ENCODE results near the gene TARS2.
A peak's percentile ranks its signal among the peaks of the same experiment; 100 is the strongest.

TARS2 gene

GRCh38 chr1:150508982-150509381, 21.8 kb downstream of the TARS2 start:
- no peak for DNase-seq

DNA sequence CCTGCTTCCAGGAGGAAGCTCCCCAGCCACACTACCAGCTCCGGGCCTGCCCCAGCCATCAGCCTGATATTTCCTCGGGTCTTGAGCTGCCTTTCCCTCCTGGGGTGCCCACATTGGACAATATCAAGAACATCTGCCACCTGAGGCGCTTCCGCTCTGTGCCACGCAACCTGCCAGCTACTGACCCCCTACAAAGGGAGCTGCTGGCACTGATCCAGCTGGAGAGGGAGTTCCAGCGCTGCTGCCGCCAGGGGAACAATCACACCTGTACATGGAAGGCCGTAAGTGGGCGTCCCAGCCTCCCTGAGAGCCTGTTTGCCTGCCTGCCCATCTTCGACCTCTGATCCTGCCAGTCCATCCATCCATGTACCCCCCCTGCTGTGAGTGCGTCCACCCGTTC, 24.3 kb downstream of the TARS2 start:
- DNase-seq = no peak

DNA sequence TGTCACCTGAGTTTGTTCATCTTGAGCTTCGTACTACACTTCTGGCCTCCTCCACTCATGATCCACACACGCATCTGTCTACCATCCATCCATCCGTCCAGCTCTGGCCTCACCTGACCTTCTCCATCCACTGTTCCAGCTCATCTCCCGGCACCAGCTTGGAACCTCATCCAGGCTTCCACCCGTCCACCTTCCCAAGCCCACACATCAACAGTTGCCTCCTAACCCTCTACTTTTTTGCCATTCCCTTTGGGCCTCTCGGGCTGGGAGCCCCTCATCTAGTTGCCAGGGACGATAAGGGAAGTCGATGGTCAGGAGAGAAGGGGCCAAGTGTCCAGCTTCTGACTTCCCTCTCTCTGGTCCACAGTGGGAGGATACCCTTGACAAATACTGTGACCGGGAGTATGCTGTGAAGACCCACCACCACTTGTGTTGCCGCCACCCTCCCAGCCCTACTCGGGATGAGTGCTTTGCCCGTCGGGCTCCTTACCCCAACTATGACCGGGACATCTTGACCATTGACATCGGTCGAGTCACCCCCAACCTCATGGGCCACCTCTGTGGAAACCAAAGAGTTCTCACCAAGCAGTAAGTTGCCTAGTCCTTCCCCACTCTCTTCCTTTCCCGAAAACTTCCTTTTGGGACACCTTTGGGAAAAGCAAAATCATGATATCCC, 24.9 kb downstream of the TARS2 start:
- no peak for DNase-seq

DNA sequence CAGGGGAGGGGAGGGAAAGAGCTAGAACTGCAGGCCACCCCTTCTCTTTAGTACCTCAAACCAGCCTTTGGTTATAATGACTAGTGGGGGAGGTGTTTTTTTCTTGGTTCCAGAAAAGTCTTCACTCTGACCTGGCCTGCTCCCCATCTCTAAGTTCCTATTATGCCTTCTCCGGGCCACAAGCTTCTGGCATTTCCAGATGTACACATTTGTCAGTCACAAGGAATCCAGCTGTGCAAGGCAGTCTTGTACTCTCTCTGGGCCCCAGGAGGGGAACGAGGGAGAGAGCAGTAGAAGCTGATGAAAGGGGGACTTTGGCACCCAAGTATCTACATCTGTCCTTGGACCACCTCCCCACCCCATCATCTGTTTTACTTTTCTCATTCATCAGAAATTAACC, 25.6 kb downstream of the TARS2 start:
- no peak for DNase-seq

GRCh38 chr1:150513351-150513791, 26.2 kb downstream of the TARS2 start:
- DNase-seq = no peak

DNA sequence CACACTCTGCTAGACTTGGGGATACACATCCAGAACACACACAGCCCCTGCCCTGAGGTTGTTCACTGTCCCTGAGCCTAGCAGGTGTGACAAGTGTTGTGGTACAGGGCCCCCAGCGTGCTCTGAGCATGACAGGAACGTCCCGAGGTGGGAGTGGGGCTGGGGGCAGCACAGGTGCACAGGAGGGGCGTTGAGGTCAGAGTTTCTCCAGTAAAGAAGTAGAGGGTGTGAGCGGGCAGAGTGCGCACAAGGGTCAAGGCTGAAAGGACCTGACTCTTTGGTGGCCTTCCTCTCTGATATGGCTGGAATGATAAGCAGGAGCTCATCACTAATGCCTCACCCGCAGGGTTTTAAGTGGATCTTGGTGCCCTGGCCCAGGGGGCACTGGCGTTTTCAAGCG, 27.0 kb downstream of the TARS2 start:
- no peak for DNase-seq

- DNase-seq = no peak
These were observed 27.7 kb downstream of the TARS2 start for GRCh38 chr1:150514913-150515327.

- peak; percentile 87 for DNase-seq
These were observed 28.3 kb downstream of the TARS2 start, which contains the start of gene FALEC for GRCh38 chr1:150515328-150516049. Gene FALEC (plus strand): TSS chr1:150515752.

GRCh38 chr1:150516050-150516591, 28.9 kb downstream of the TARS2 start:
- DNase-seq = no peak

- no peak for DNase-seq
These were observed 29.4 kb downstream of the TARS2 start for GRCh38 chr1:150516616-150517015.

GRCh38 chr1:150521196-150521968, 34.2 kb downstream of the TARS2 start:
- DNase-seq = no peak

GRCh38 chr1:150525348-150525747, 38.1 kb downstream of the TARS2 start:
- no peak for DNase-seq

DNA sequence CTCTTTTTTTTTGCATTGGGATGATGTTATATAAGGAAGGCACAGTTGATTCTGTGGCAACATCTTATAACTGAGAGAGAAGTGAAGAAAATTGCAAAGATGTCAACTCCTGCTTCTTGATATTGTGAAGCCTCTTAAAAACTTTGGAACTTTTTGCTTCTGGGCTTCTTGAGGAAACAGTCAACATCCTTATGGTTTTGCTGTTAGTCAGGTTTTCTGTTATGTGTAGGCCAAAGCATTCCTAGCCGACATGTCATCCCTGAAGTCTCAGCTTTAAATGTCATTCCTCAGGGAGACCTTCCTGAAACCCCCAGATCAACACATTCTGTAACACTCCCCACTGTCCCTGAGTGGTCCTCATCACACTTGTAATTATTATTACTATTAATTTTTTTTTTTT, 41.0 kb downstream of the TARS2 start:
- DNase-seq = no peak

- no peak for DNase-seq
These were observed 41.8 kb downstream of the TARS2 start for GRCh38 chr1:150529017-150529416.

GRCh38 chr1:150530491-150531159, 43.4 kb downstream of the TARS2 start:
- DNase-seq = no peak

GRCh38 chr1:150532860-150533259, 45.6 kb downstream of the TARS2 start:
- DNase-seq = no peak

- no peak for DNase-seq
These were observed 46.8 kb downstream of the TARS2 start for GRCh38 chr1:150534002-150534401.

DNA sequence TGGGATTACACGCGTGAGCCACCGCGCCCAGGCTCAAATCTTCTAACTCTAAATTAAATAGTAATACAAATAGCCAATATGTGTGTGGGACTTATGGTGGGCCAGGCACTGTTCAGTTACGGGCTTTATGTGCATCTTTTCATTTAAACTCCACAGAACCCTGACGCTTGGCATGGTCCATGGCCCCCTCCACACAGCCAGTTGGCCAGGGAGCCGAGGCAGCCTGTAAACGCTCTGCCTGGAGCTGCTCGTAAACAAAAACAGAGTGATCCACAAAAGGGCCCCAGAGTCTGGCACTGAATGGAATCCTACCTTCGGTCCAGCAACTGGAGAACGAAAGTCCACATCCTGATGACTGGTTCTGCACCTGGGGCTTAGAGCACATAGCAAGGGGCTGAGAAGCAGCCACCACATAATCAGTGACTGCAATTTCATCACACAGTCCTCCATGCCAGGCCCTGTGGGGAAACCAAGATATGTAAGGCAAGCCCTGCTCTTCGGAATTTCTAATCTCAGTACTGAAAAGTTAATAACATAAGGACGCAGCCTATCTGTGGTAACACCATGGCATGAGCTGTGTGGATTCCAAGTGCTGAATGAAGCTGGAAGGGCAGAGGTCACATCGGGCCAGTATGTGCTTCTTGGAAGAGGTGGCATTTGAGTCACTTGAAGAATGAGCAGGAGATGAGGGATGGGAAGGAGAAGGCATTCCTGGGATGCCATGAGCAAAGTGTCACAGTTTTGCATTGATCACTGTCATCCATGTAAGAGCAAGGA, 48.5 kb downstream of the TARS2 start:
- DNase-seq = no peak

- no peak for DNase-seq
These were observed 49.9 kb downstream of the TARS2 start for GRCh38 chr1:150536836-150537731.

DNA sequence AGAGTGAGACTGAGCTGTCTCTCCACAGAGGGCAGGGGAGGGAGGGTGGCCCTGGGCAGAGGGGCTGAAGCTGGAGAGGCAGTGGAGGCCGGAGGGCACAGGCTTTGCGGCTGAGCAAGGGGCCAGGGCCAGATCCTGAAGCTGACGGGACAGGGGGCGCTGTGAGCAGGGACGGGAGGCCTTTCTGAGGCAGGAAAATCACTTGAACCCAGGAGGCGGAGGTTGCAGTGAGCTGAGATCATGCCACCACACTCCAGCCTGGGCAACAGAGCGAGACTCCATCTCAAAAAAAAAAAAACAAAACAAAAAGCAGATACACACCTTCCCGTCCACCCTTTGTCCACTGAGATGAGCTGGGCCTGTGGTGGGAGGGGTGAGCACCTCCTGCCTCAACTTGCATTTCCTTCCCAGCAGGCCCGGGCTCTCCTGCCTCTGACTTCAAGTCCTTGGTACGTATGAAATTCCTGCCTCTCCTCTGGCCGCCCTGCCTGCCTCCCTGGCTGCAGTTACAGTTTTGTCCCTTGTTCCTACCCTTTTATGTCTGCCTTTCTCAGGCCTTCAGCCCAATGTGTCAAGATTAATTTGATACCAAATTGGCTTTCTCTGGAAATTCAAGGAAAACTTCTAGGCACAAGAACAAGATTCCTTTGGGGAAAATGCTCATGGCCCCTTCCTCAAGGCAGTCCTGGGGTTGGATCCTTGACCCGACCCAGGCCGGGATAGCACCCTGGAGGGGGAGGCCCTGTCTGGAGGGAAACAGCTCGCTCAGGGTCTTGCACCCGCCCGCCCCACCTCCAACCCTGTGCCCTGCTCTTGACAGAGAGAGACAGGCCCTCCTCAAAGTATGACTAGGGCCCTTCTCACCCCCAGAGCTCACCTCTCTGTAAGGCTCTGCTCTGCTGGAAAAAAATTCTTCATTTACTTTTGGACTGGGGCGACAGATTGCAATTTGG, 50.8 kb downstream of the TARS2 start:
- DNase-seq = no peak

Data from activated gamma-delta T cell treated with Interleukin-2 at 50 U/mL for 16 hours (primary cell).